GM21737 (cell line): ENCODE data around the gene LMOD3.
A peak's percentile ranks its signal among the peaks of the same experiment; 100 is the strongest.

Experiments used
- ATAC-seq: cut with Tn5 transposase; IDR thresholded peaks from one replicate; pipeline ENCODE4 v1.9.1; 2021; ENCODE audit warnings: mild to moderate bottlenecking, moderate library complexity; ENCODE audit not compliant: unreplicated experiment

Gene LMOD3

GRCh38 chr3:69122403-69122802 lies at the start of gene LMOD3:
LMOD3 (minus strand) TSS chr3:69122595; CDS start chr3:69122386, 209 bp downstream.
- no peak for ATAC-seq

- no peak for ATAC-seq
Measured at GRCh38 chr3:69172058-69172457, 49.7 kb upstream of the LMOD3 start.

GRCh38 chr3:69166446-69166845 lies 44.1 kb upstream of the LMOD3 start:
- ATAC-seq: no peak

GRCh38 chr3:69165744-69166143 lies 43.3 kb upstream of the LMOD3 start:
- no peak for ATAC-seq

GRCh38 chr3:69164296-69164695 lies 41.9 kb upstream of the LMOD3 start:
- no peak for ATAC-seq

GRCh38 chr3:69162308-69162980 lies 40.0 kb upstream of the LMOD3 start:
- no peak for ATAC-seq

GRCh38 chr3:69161587-69162307 lies 39.4 kb upstream of the LMOD3 start:
- ATAC-seq: no peak

GRCh38 chr3:69160525-69160924 lies 38.1 kb upstream of the LMOD3 start:
- no peak for ATAC-seq

- no peak for ATAC-seq
Measured at GRCh38 chr3:69160107-69160506, 37.7 kb upstream of the LMOD3 start.

GRCh38 chr3:69149586-69149985 lies 27.2 kb upstream of the LMOD3 start:
- ATAC-seq: no peak

- no peak for ATAC-seq
Measured at GRCh38 chr3:69145688-69146087, 23.3 kb upstream of the LMOD3 start.

- no peak for ATAC-seq
Measured at GRCh38 chr3:69144631-69145245, 22.3 kb upstream of the LMOD3 start.

GRCh38 chr3:69143612-69144011 lies 21.2 kb upstream of the LMOD3 start:
- no peak for ATAC-seq

GRCh38 chr3:69142797-69143454 lies 20.5 kb upstream of the LMOD3 start:
- no peak for ATAC-seq

- ATAC-seq: no peak
Measured at GRCh38 chr3:69142090-69142489, 19.7 kb upstream of the LMOD3 start.

GRCh38 chr3:69141313-69141712 lies 18.9 kb upstream of the LMOD3 start:
- ATAC-seq: no peak

GRCh38 chr3:69137412-69137811 lies 15.0 kb upstream of the LMOD3 start:
- ATAC-seq: no peak

- ATAC-seq: no peak
Measured at GRCh38 chr3:69137005-69137404, 14.6 kb upstream of the LMOD3 start.

- peak; percentile 84 for ATAC-seq
Measured at GRCh38 chr3:69130689-69131088, 8.3 kb upstream of the LMOD3 start.

GRCh38 chr3:69129531-69129930 lies 7.1 kb upstream of the LMOD3 start:
- ATAC-seq: no peak

GRCh38 chr3:69128509-69128908 lies 6.1 kb upstream of the LMOD3 start:
- no peak for ATAC-seq

GRCh38 chr3:69126999-69127398 lies 4.6 kb upstream of the LMOD3 start:
- no peak for ATAC-seq
